ENCODE results near the gene MADD. TPM values are rescaled to one million over a fixed set of nuclear protein-coding genes. Genes with fewer than 3 reads are reported as not detected.
"Not testable (repeated sequence)": the region's sequence is repeated elsewhere in the genome, so short reads cannot be mapped to it uniquely, and the experiment has no call there.

MADD gene
- total RNA-seq, 4 donors from 2014 or later, result 43.2 to 65.5 (median 51.5) TPM

GRCh38 chr11:47333526-47333845 lies 63.6 kb downstream of the MADD start:
- TF ChIP-seq, protein P1, sequence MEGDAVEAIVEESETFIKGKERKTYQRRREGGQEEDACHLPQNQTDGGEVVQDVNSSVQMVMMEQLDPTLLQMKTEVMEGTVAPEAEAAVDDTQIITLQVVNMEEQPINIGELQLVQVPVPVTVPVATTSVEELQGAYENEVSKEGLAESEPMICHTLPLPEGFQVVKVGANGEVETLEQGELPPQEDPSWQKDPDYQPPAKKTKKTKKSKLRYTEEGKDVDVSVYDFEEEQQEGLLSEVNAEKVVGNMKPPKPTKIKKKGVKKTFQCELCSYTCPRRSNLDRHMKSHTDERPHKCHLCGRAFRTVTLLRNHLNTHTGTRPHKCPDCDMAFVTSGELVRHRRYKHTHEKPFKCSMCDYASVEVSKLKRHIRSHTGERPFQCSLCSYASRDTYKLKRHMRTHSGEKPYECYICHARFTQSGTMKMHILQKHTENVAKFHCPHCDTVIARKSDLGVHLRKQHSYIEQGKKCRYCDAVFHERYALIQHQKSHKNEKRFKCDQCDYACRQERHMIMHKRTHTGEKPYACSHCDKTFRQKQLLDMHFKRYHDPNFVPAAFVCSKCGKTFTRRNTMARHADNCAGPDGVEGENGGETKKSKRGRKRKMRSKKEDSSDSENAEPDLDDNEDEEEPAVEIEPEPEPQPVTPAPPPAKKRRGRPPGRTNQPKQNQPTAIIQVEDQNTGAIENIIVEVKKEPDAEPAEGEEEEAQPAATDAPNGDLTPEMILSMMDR (IDR thresholded peaks at IDR 0.05), result no peak
- TF ChIP-seq POLR2A (IDR thresholded peaks at IDR 0.05), result no peak
- 88 to 95% methylated on average over 5 to 14 of the region's 14 CpGs for WGBS, 2 donors
- DNase-seq (ENCODE audit: low spot score in 2 of 2), result no peak
- no peak overlapping the region for H3K4me3 ChIP-seq (ENCODE audit: low read depth, poor library complexity, severe bottlenecking)
- intact Hi-C loops (cut with DNase I; ENCODE audit: low total_unique reads), result no loop called here

GRCh38 chr11:47333886-47334443 lies 64.0 kb downstream of the MADD start:
- H3K4me3 ChIP-seq (ENCODE audit: low read depth, poor library complexity, severe bottlenecking), result no peak overlapping the region
- TF ChIP-seq, protein P1 (IDR thresholded peaks at IDR 0.05), result no peak
- TF ChIP-seq POLR2A (IDR thresholded peaks at IDR 0.05), result no peak
- 92 to 95% methylated on average over 8 of the region's 8 CpGs for WGBS, 2 donors
- intact Hi-C loops (cut with DNase I; ENCODE audit: low total_unique reads), result no loop called here
- no peak for DNase-seq (ENCODE audit: low spot score in 2 of 2)

GRCh38 chr11:47334699-47335411 lies 64.9 kb downstream of the MADD start:
- intact Hi-C loops (cut with DNase I; ENCODE audit: low total_unique reads); DNase-seq (ENCODE audit: low spot score in 2 of 2); H3K4me3 ChIP-seq (ENCODE audit: low read depth, poor library complexity, severe bottlenecking): not testable (repeated sequence)
- WGBS, 2 donors, result 90 to 95% methylated on average over 16 of the region's 16 CpGs

DNA sequence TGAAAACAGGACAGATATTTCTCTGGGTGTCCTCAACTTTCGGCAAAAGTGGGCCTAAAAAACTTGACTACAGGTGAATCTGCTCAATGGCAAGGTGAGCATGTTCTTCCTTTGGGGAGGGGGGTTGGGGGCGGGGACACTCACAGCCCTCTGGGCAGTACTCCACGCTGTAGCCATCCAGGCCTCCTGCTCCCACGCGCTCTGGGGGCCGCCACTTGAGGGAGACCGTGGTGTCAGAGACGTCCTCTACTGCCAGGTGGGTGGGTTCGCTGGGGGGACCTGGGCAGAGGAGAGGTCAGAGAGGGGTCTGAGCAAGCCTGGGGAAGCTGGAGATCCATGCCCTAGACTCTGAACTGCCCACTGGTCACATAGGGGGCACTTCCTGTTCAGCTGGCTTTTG lies 65.8 kb downstream of the MADD start:
- H3K4me3 ChIP-seq (ENCODE audit: low read depth, poor library complexity, severe bottlenecking), result no peak overlapping the region
- WGBS, 2 donors, result 80 to 87% methylated on average over 9 of the region's 9 CpGs
- intact Hi-C loops (cut with DNase I; ENCODE audit: low total_unique reads), result no loop called here
- DNase-seq (ENCODE audit: low spot score in 2 of 2), result no peak
- TF ChIP-seq POLR2A (IDR thresholded peaks at IDR 0.05), result no peak
- TF ChIP-seq, protein P1 (IDR thresholded peaks at IDR 0.05), result no peak

DNA sequence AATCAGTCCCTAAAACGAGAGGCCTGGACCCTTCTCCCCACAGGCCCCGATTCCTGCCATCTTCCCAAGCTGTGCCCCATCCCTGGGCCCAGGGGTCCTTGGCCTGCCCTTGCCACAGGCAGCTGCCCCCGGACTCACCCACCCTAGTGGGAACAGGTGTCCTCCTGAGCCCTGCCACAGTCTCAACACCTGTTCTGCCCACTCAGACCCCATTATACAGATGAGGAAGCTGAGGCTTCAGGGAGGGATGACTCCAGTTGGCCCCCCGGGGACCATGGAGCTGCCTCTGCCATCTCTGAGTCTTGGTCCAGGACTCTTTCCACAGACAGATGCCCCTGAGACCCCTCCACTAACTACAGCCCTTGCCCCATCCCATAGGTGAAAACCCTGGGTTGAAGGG lies 66.7 kb downstream of the MADD start:
- intact Hi-C loops (cut with DNase I; ENCODE audit: low total_unique reads), result no loop called here
- DNase-seq (ENCODE audit: low spot score in 2 of 2), result no peak
- no peak for TF ChIP-seq POLR2A (IDR thresholded peaks at IDR 0.05)
- TF ChIP-seq, protein P1 (IDR thresholded peaks at IDR 0.05), result no peak
- H3K4me3 ChIP-seq (ENCODE audit: low read depth, poor library complexity, severe bottlenecking), result no peak overlapping the region
- 91 to 94% methylated on average over 4 of the region's 4 CpGs for WGBS, 2 donors

- no peak for DNase-seq (ENCODE audit: low spot score in 2 of 2)
- intact Hi-C loops (cut with DNase I; ENCODE audit: low total_unique reads), result no loop called here
Observed at GRCh38 chr11:47337229-47337924, 67.4 kb downstream of the MADD start.

More at GRCh38 chr11:47337229-47337924, 67.4 kb downstream of the MADD start:
- TF ChIP-seq POLR2A (IDR thresholded peaks at IDR 0.05), result no peak
- TF ChIP-seq, protein P1 (IDR thresholded peaks at IDR 0.05), result no peak
- no peak overlapping the region for H3K4me3 ChIP-seq (ENCODE audit: low read depth, poor library complexity, severe bottlenecking)
- 89 to 93% methylated on average over 34 of the region's 34 CpGs for WGBS, 2 donors

All from lower leg skin (tissue), 4 donors.